Measurements from ENCODE around the gene MN1. TPM values are rescaled to one million over a fixed set of nuclear protein-coding genes. Genes with fewer than 3 reads are reported as not detected.

MN1 gene
- total and polyA plus RNA-seq, 2 of the 4 experiments (the other 2 are of a cell fraction) = 0.36 to 1.3 TPM

DNA sequence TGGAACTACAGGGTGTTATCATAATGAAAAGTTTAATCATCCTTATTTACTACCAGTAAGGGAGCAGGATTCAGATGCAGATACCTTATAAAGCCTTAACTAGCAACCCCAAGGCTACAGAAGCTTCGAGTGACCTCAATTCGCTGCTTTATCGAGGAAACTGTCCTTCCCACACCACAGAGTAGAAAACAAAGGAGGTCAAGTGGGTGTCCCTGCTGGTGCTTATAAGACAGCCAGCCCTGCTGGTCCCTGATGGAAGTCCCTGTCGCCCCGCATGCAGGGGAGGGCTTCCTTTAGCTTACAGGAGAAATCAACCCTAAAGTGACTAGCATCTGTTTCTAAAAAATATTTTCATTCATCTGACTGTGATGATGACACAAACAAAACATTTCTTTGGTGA lies 7.3 kb downstream of the MN1 start:
- H3K36me3 ChIP-seq (ENCODE audit: control insufficient read depth, insufficient read depth, low read length) = peaks cover 26% of the 10 kb centered on the region
- H3K18ac ChIP-seq (ENCODE audit: low read depth, low read length) = no peak overlapping the region
- H3K56ac ChIP-seq (ENCODE audit: extremely low read depth, insufficient read depth, low read length) = no peak overlapping the region
- intact Hi-C loops (cut with micrococcal nuclease) = no loop called here
- peaks cover 8% of the 10 kb centered on the region; the same call in 1 of the 2 replicates for H3K4me1 ChIP-seq (ENCODE audit: control insufficient read depth, insufficient read depth, low read length)
- TF ChIP-seq CHD1 (IDR thresholded peaks at IDR 0.05; ENCODE audit: low read depth, low read length) = no peak
- TF ChIP-seq MAFK (IDR thresholded peaks at IDR 0.05; ENCODE audit: low read depth, low read length) = no peak
- TF ChIP-seq RCOR1 (IDR thresholded peaks at IDR 0.05; ENCODE audit: insufficient replicate concordance, low read length) = no peak
- no peak for TF ChIP-seq RAD21 (IDR thresholded peaks at IDR 0.05; ENCODE audit: low read length)
- TF ChIP-seq POLR2A (IDR thresholded peaks at IDR 0.05; ENCODE audit: low read depth, low read length) = no peak
- no peak for TF ChIP-seq SMC3 (IDR thresholded peaks at IDR 0.05; ENCODE audit: low read depth, low read length)
- TF ChIP-seq NFE2L2 (IDR thresholded peaks at IDR 0.05; ENCODE audit: low read depth, low read length) = no peak
- no peak for TF ChIP-seq RFX5 (IDR thresholded peaks at IDR 0.05; ENCODE audit: low read depth, low read length)
- no peak for TF ChIP-seq CEBPB (IDR thresholded peaks at IDR 0.05; ENCODE audit: low read depth, low read length)
- TF ChIP-seq FOS (IDR thresholded peaks at IDR 0.05; ENCODE audit: low read depth, low read length) = no peak
- TF ChIP-seq, protein P1, sequence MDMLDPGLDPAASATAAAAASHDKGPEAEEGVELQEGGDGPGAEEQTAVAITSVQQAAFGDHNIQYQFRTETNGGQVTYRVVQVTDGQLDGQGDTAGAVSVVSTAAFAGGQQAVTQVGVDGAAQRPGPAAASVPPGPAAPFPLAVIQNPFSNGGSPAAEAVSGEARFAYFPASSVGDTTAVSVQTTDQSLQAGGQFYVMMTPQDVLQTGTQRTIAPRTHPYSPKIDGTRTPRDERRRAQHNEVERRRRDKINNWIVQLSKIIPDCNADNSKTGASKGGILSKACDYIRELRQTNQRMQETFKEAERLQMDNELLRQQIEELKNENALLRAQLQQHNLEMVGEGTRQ (IDR thresholded peaks at IDR 0.05; ENCODE audit: low read depth, low read length) = no peak
- TF ChIP-seq MAZ (IDR thresholded peaks at IDR 0.05; ENCODE audit: borderline replicate concordance, low read depth, low read length) = no peak
- no peak for TF ChIP-seq MXI1 (IDR thresholded peaks at IDR 0.05; ENCODE audit: borderline replicate concordance, low read depth, low read length)
- no peak for TF ChIP-seq BHLHE40 (IDR thresholded peaks at IDR 0.05; ENCODE audit: low read depth, low read length)
- TF ChIP-seq, protein P2, sequence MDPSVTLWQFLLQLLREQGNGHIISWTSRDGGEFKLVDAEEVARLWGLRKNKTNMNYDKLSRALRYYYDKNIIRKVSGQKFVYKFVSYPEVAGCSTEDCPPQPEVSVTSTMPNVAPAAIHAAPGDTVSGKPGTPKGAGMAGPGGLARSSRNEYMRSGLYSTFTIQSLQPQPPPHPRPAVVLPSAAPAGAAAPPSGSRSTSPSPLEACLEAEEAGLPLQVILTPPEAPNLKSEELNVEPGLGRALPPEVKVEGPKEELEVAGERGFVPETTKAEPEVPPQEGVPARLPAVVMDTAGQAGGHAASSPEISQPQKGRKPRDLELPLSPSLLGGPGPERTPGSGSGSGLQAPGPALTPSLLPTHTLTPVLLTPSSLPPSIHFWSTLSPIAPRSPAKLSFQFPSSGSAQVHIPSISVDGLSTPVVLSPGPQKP (IDR thresholded peaks at IDR 0.05; ENCODE audit: borderline replicate concordance, low read depth, low read length) = no peak
- H2BK120ac ChIP-seq (ENCODE audit: low read depth, low read length) = no peak overlapping the region
- ATAC-seq (ENCODE audit: low read depth) (no peak), DNase-seq (no peak)
- no peak overlapping the region for H3K4me3 ChIP-seq (ENCODE audit: insufficient read depth, low read depth, low read length)
- no peaks in the 10 kb centered on the region for H3K9me3 ChIP-seq (ENCODE audit: control insufficient read depth, insufficient read depth, low read length)
- no TSS peak for BruUV-seq (replicated peaks)
- in situ Hi-C loops (cut with MboI; ENCODE audit: low sequenced_read_pairs) = no loop called here
- ChIA-PET CTCF (interaction anchor here (0.7 kb wide), 1 partner anchor 749 kb away, joined by 6 read pairs; no protein-coding TSS in a partner anchor), POLR2A (ENCODE audit: unreplicated experiment) (no interaction called here)
- no peak overlapping the region for H2AFZ ChIP-seq (replicated peaks; ENCODE audit: low read length, poor library complexity)
- H2AK5ac ChIP-seq (ENCODE audit: low read depth, low read length) = no peak overlapping the region
- no peak overlapping the region for H3K9ac ChIP-seq (ENCODE audit: low read depth, low read length)
- WGBS, 2 experiments (ENCODE audit: extremely low coverage in 2 of 2, insufficient read length in 1 of 2) = no CpG with 5 or more reads among the region's 5 CpGs
- dilution Hi-C loops (cut with HindIII; ENCODE audit: low sequenced_read_pairs, unreplicated experiment) = no loop called here
- H3K27me3 ChIP-seq (ENCODE audit: control insufficient read depth, insufficient read depth, low read length) = no peaks in the 10 kb centered on the region; the same call in 1 of the 2 replicates
- no peak overlapping the region for H2BK15ac ChIP-seq (ENCODE audit: low read depth, low read length)
- peaks cover 8% of the 10 kb centered on the region for H4K20me1 ChIP-seq (ENCODE audit: insufficient read depth, low read length)
- H2BK5ac ChIP-seq (ENCODE audit: low read depth, low read length, poor library complexity, severe bottlenecking) = no peak overlapping the region
- H3K9me1 ChIP-seq (ENCODE audit: insufficient read depth, low read length) = peaks cover 3% of the 10 kb centered on the region; the same call in 1 of the 2 replicates
- no peak overlapping the region for H3K27ac ChIP-seq (ENCODE audit: insufficient read depth, low read length)
- H4K91ac ChIP-seq (ENCODE audit: insufficient read depth, low read depth, low read length) = no peak overlapping the region
- no peak overlapping the region for H2AK9ac ChIP-seq (replicated peaks; ENCODE audit: low read depth, low read length, poor library complexity)
- no peak overlapping the region for H2BK20ac ChIP-seq (ENCODE audit: low read depth, low read length)
- H4K5ac ChIP-seq (ENCODE audit: low read depth, low read length) = no peak overlapping the region
- H3K14ac ChIP-seq (replicated peaks; ENCODE audit: low read depth, low read length) = no peak overlapping the region
- H4K8ac ChIP-seq (ENCODE audit: low read depth in 2 of 2, low read length in 2 of 2) = no peak overlapping the region
- H3K4me2 ChIP-seq (ENCODE audit: low read depth, low read length) = no peak overlapping the region
- no peak overlapping the region for H3K4ac ChIP-seq (ENCODE audit: low read depth, low read length)
- no peaks in the 10 kb centered on the region; a peak in 1 of 4 replicates for H3K79me1 ChIP-seq (ENCODE audit: low read depth in 1 of 2, low read length in 2 of 2)
- H3K23ac ChIP-seq (ENCODE audit: low read depth, low read length) = no peak overlapping the region
